NCI-H1417 treated with DMSO at 0.1 percent for 48 hours (cell line): ENCODE results near the gene CWC27.
"Not testable (repeated sequence)": the region's sequence is repeated elsewhere in the genome, so short reads cannot be mapped to it uniquely, and the experiment has no call there.

Experiments used
- DNase-seq: peaks from one replicate; lab custom pipeline; 2025; lab: John Stamatoyannopoulos, UW

The CWC27 gene

GRCh38 chr5:64838803-64839202 is 70.1 kb downstream of the CWC27 start:
- DNase-seq, result no peak

- no peak for DNase-seq
Observed at GRCh38 chr5:64839936-64840335, 71.2 kb downstream of the CWC27 start.

GRCh38 chr5:64840958-64841357 is 72.2 kb downstream of the CWC27 start:
- DNase-seq, result no peak

- DNase-seq, result no peak
Observed at GRCh38 chr5:64853777-64854176, 85.0 kb downstream of the CWC27 start.

GRCh38 chr5:64854855-64855254 is 86.1 kb downstream of the CWC27 start:
- DNase-seq, result no peak

GRCh38 chr5:64859881-64860280 is 91.2 kb downstream of the CWC27 start:
- DNase-seq, result no peak

- DNase-seq, result no peak
Observed at GRCh38 chr5:64861281-64861680, 92.6 kb downstream of the CWC27 start.

GRCh38 chr5:64864171-64864570 is 95.4 kb downstream of the CWC27 start:
- no peak for DNase-seq

- DNase-seq, result no peak
Observed at GRCh38 chr5:64865662-64866061, 96.9 kb downstream of the CWC27 start.

GRCh38 chr5:64869419-64869818 is 100.7 kb downstream of the CWC27 start:
- no peak for DNase-seq

- DNase-seq, result no peak
Observed at GRCh38 chr5:64872044-64872443, 103.3 kb downstream of the CWC27 start.

- DNase-seq, result no peak
Observed at GRCh38 chr5:64873441-64873840, 104.7 kb downstream of the CWC27 start.

- DNase-seq, result no peak
Observed at GRCh38 chr5:64874753-64875152, 106.0 kb downstream of the CWC27 start.

GRCh38 chr5:64876203-64876602 is 107.5 kb downstream of the CWC27 start:
- no peak for DNase-seq

- DNase-seq, result no peak
Observed at GRCh38 chr5:64880821-64881220, 112.1 kb downstream of the CWC27 start.

- DNase-seq, result no peak
Observed at GRCh38 chr5:64883912-64884311, 115.2 kb downstream of the CWC27 start.

GRCh38 chr5:64884541-64884940 is 115.8 kb downstream of the CWC27 start:
- no peak for DNase-seq

GRCh38 chr5:64887910-64888309 is 119.2 kb downstream of the CWC27 start:
- no peak for DNase-seq

GRCh38 chr5:64895748-64896147 is 127.0 kb downstream of the CWC27 start:
- DNase-seq, result no peak

- DNase-seq, result no peak
Observed at GRCh38 chr5:64899838-64900237, 131.1 kb downstream of the CWC27 start.

GRCh38 chr5:64900618-64901017 is 131.9 kb downstream of the CWC27 start:
- no peak for DNase-seq

GRCh38 chr5:64907399-64907798 is 138.7 kb downstream of the CWC27 start:
- not testable (repeated sequence) for DNase-seq

- no peak for DNase-seq
Observed at GRCh38 chr5:64914396-64914795, 145.7 kb downstream of the CWC27 start.

GRCh38 chr5:64918083-64918482 is 149.4 kb downstream of the CWC27 start:
- DNase-seq, result no peak

- DNase-seq, result no peak
Observed at GRCh38 chr5:64921386-64921785, 152.7 kb downstream of the CWC27 start.
